Testis (tissue), 2 donors: ENCODE data around the gene EXOC7.

ENCODE experiments used
- POLR2A ChIP-seq: fragments of 450-650 bp; IDR thresholded peaks from one replicate; pipeline ENCODE4 v1.6.1; 2017; ENCODE audit warnings: antibody characterized with exemption, mild to moderate bottlenecking, moderate library complexity
- TF ChIP-seq, protein P1 (sequence below), 3 experiments: fragments of 450-650 bp in 2 of 3; fragments of 200-600 bp in 1 of 3; sonication (generic) in 1 of 3; IDR thresholded peaks; one replicate each; pipeline ENCODE4 v1.5.1; 2016 to 2019; ENCODE audit warnings: antibody characterized with exemption in 3 of 3, mild to moderate bottlenecking in 2 of 3, moderate library complexity in 1 of 3

DNA sequence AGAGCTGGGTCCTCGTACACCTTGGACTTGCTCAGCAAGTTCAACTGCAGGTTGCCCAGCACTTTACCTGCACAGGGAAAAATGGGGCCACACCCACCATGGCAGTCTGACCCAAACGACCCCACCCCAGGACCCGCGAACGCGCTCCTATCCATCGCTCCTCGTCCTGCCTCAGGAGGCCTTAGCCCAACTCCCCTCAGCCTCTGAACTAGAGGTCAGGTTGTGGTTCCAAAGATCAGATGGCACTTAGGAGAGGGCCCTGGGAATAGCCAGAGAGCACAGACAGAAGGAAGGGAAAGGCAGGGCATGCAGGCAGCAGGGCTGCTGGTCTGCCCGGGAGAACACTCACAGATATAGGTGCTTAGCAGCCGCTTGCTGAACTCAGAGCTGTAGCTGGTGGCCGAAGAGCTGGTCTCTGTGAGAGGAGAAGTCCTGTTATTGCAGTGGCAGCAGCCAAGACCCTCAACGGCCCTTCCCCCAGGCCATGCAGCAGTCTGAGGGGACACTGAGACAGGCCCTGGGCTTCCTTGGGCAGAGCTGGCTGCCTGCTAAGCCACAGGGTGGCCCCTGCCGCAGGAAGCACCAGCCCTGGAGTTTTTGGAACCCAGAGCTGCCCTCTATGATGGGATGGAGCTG is 17.7 kb downstream of the EXOC7 start:
- TF ChIP-seq POLR2A: no peak
- TF ChIP-seq, protein P1, sequence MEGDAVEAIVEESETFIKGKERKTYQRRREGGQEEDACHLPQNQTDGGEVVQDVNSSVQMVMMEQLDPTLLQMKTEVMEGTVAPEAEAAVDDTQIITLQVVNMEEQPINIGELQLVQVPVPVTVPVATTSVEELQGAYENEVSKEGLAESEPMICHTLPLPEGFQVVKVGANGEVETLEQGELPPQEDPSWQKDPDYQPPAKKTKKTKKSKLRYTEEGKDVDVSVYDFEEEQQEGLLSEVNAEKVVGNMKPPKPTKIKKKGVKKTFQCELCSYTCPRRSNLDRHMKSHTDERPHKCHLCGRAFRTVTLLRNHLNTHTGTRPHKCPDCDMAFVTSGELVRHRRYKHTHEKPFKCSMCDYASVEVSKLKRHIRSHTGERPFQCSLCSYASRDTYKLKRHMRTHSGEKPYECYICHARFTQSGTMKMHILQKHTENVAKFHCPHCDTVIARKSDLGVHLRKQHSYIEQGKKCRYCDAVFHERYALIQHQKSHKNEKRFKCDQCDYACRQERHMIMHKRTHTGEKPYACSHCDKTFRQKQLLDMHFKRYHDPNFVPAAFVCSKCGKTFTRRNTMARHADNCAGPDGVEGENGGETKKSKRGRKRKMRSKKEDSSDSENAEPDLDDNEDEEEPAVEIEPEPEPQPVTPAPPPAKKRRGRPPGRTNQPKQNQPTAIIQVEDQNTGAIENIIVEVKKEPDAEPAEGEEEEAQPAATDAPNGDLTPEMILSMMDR (IDR thresholded peaks at IDR 0.05): no peak
